Mesodermal cell (in vitro differentiated cells): ENCODE data around the gene CABP2.

Experiments used
- H3K27ac ChIP-seq: 2 replicates; pipeline ENCODE4 v1.7.0; 2013; ENCODE audit warnings: mild to moderate bottlenecking, low read depth, low read length, moderate library complexity; ENCODE audit not compliant: severe bottlenecking
- H3K36me3 ChIP-seq: 2 replicates; pipeline ENCODE4 v1.7.1; 2013; ENCODE audit warnings: mild to moderate bottlenecking, low read length, moderate library complexity; ENCODE audit not compliant: control insufficient read depth, insufficient read depth
- H3K4me1 ChIP-seq: one replicate; pipeline ENCODE4 v1.7.1; 2013; ENCODE audit warnings: mild to moderate bottlenecking, low read length; ENCODE audit not compliant: insufficient read depth, control insufficient read depth, poor library complexity, severe bottlenecking
- H3K4me3 ChIP-seq: 2 replicates; pipeline ENCODE4 v1.7.0; 2013; ENCODE audit warnings: low read length, control low read depth, mild to moderate bottlenecking; ENCODE audit not compliant: insufficient read depth, poor library complexity, severe bottlenecking; ENCODE audit errors: extremely low read depth
- H3K9me3 ChIP-seq: 2 replicates; pipeline ENCODE4 v1.7.1; 2013; ENCODE audit warnings: mild to moderate bottlenecking, low read length, moderate library complexity; ENCODE audit not compliant: control insufficient read depth
- WGBS, 2 experiments: methylation state at CpG; one replicate each; pipeline ENCODE4 v1.1.5; 2013; ENCODE audit warnings: missing lambda C conversion rate in 2 of 2; ENCODE audit not compliant: insufficient coverage in 2 of 2; 5-methylcytosine and 5-hydroxymethylcytosine counted together

The CABP2 gene

GRCh38 chr11:67501854-67502253 lies 21.4 kb downstream of the CABP2 start:
- 97 to 98% methylated on average over 16 to 18 of the region's 18 CpGs for WGBS, 2 experiments

DNA sequence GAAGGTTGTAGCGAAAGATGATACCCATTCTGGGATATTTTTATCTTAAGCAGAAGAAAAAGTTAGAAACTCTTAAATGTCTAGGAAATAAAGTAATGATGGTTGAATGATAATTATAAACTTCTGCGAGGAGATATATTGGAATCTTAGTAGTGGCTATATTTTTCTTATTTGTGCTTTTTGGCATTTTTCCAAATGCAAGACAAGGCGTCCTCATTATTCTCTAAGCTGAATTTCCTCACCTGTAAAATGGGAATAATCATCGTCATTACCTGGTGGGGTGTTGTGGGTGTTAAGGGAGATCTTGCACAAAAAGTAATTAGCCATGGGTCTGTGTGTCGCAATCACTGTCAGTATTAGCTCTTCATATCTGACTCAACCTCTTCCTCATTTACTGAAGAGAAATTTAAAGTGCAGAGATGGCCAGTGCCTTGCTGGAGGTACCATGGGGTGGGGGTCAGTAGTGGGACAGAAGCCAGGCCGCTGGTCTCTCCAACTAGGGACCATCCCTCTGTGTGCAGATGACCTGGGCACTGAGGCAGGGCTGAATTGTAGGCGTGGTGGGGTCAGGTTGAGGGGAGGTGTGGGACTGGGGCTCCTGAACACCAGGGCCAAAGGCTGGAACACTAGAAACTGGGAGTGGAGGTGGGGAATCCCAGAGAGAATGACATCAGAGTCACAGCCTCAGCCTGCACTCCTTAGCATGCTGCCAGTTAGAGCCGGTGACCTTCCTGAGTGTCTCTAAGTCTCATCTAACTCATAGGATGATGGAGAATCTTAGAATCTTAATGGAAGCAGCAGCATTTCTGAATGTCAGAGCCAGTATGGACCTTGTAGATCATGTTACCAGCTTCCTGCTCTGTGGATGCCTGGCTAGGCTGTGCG lies 22.2 kb downstream of the CABP2 start:
- 89 to 98% methylated on average over 6 to 7 of the region's 9 CpGs for WGBS, 2 experiments
- peaks cover 53% of the 10 kb centered on the region for H3K36me3 ChIP-seq

More at GRCh38 chr11:67501854-67502253, 21.4 kb downstream of the CABP2 start:
- peaks cover 50% of the 10 kb centered on the region for H3K36me3 ChIP-seq
- H3K4me3 ChIP-seq = no peak overlapping the region
- H3K9me3 ChIP-seq = no peaks in the 10 kb centered on the region
- no peak overlapping the region for H3K27ac ChIP-seq
- H3K4me1 ChIP-seq = peaks cover 20% of the 10 kb centered on the region

GRCh38 chr11:67500484-67500821 lies 22.8 kb downstream of the CABP2 start:
- Histone ChIP-seq H3K9me3 (no peaks in the 10 kb centered on the region), H3K4me1 (peaks cover 9% of the 10 kb centered on the region), H3K27ac (no peak overlapping the region), H3K36me3 (peaks cover 59% of the 10 kb centered on the region), H3K4me3 (no peak overlapping the region)
- WGBS, 2 experiments = no CpG with 5 or more reads among the region's 1 CpG

More for the DNA sequence above, 22.2 kb downstream of the CABP2 start:
- no peak overlapping the region for H3K4me3 ChIP-seq
- H3K4me1 ChIP-seq = peaks cover 14% of the 10 kb centered on the region
- no peaks in the 10 kb centered on the region for H3K9me3 ChIP-seq
- no peak overlapping the region for H3K27ac ChIP-seq

- WGBS, 2 experiments = 98 to 99% methylated on average over 20 to 21 of the region's 26 CpGs
- Histone ChIP-seq H3K4me1 (peaks cover 7% of the 10 kb centered on the region), H3K36me3 (peaks cover 64% of the 10 kb centered on the region)
Measured at GRCh38 chr11:67499808-67500483, 23.3 kb downstream of the CABP2 start.

GRCh38 chr11:67498544-67498972 lies 24.7 kb downstream of the CABP2 start:
- WGBS, 2 experiments = 92 to 94% methylated on average over 19 to 21 of the region's 21 CpGs
- Histone ChIP-seq H3K27ac (no peak overlapping the region), H3K36me3 (peaks cover 68% of the 10 kb centered on the region), H3K4me1 (peaks cover 3% of the 10 kb centered on the region), H3K9me3 (no peaks in the 10 kb centered on the region), H3K4me3 (no peak overlapping the region)

More at GRCh38 chr11:67499808-67500483, 23.3 kb downstream of the CABP2 start:
- Histone ChIP-seq H3K4me3 (no peak overlapping the region), H3K9me3 (no peaks in the 10 kb centered on the region), H3K27ac (no peak overlapping the region)

- Histone ChIP-seq H3K27ac (no peak overlapping the region), H3K9me3 (no peaks in the 10 kb centered on the region), H3K4me1 (no peaks in the 10 kb centered on the region), H3K4me3 (no peak overlapping the region), H3K36me3 (peaks cover 73% of the 10 kb centered on the region)
- WGBS, 2 experiments = 92 to 96% methylated on average over 19 of the region's 21 CpGs
Measured at GRCh38 chr11:67497656-67498291, 25.5 kb downstream of the CABP2 start.

DNA sequence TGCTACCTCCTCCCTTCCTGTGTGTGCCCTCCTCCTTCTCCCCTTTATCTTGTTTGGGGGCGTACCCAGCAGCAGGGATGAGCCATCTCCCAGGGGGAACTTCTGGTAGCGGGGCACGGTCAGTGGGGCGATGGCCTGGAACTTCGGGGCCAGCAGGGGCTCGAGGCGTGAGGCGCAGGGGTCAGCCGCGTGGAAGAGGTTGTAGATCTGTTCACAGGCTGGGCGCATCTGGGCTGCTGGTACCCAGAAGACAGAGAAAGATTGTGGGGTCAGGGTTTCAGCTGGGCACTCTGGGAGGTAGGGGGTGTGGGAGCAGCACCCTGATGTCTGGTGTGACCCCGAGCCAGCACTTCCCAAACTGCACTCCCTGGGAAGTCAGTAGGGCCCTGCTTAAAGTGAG lies 27.1 kb downstream of the CABP2 start:
- H3K4me3 ChIP-seq = no peak overlapping the region
- H3K27ac ChIP-seq = no peak overlapping the region
- 97 to 98% methylated on average over 7 to 12 of the region's 12 CpGs for WGBS, 2 experiments
- peaks cover 66% of the 10 kb centered on the region for H3K36me3 ChIP-seq
- no peaks in the 10 kb centered on the region for H3K9me3 ChIP-seq
- no peaks in the 10 kb centered on the region for H3K4me1 ChIP-seq

- WGBS, 2 experiments = 97 to 98% methylated on average over 11 to 12 of the region's 16 CpGs
- H3K36me3 ChIP-seq = peaks cover 66% of the 10 kb centered on the region
- no peaks in the 10 kb centered on the region for H3K9me3 ChIP-seq
- H3K4me3 ChIP-seq = no peak overlapping the region
- no peaks in the 10 kb centered on the region for H3K4me1 ChIP-seq
- no peak overlapping the region for H3K27ac ChIP-seq
Measured at GRCh38 chr11:67495234-67496005, 27.8 kb downstream of the CABP2 start.

GRCh38 chr11:67494371-67495233 lies 28.6 kb downstream of the CABP2 start:
- H3K4me3 ChIP-seq = no peak overlapping the region
- 96% methylated on average over 50 to 51 of the region's 59 CpGs for WGBS, 2 experiments
- H3K36me3 ChIP-seq = peaks cover 66% of the 10 kb centered on the region

More at GRCh38 chr11:67494371-67495233, 28.6 kb downstream of the CABP2 start:
- H3K9me3 ChIP-seq = no peaks in the 10 kb centered on the region
- no peaks in the 10 kb centered on the region for H3K4me1 ChIP-seq
- no peak overlapping the region for H3K27ac ChIP-seq
